GM03348 (cell line): Measurements from ENCODE around the gene PPP6R1.

Experiments
- DNase-seq: peaks from one replicate; pipeline ENCODE4 v3.0.0; 2012; ENCODE audit warnings: low spot score

Gene PPP6R1

GRCh38 chr19:55181740-55182139 lies 77.1 kb downstream of the PPP6R1 start:
- DNase-seq = no peak
